Activated T-cell treated with anti-CD3 and anti-CD28 coated beads for 4 hours (primary cell): ENCODE results near the gene GAREM2.

Source experiments
- DNase-seq: peaks from one replicate; pipeline ENCODE4 v3.0.0-alpha.2; 2020

GAREM2 gene

DNA sequence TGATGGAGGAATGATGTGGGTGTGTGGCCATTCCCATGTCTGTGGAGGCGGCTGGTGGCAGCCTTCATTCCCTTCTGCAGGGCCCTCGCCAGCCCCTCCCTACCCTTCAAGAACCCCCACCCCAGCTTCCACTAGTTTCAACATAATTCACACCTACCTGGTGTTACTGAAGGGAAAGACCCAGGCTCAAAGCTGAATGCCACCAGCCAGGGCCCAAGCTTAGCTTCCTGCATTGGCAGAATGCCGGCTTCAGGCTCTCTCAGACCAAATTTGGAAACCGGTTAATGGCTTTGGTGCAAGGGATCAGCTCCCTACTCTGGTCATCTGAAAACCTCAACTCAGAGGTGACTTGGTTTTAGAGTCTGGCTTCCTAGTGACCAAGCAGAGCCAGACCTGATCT is 16.9 kb downstream of the GAREM2 start:
- DNase-seq, result no peak

- DNase-seq, result no peak
Observed at GRCh38 chr2:26190369-26190768, 17.5 kb downstream of the GAREM2 start.

GRCh38 chr2:26191316-26192159 is 18.6 kb downstream of the GAREM2 start:
- DNase-seq, result no peak

- DNase-seq, result no peak
Observed at GRCh38 chr2:26193578-26194231, 20.8 kb downstream of the GAREM2 start.

DNA sequence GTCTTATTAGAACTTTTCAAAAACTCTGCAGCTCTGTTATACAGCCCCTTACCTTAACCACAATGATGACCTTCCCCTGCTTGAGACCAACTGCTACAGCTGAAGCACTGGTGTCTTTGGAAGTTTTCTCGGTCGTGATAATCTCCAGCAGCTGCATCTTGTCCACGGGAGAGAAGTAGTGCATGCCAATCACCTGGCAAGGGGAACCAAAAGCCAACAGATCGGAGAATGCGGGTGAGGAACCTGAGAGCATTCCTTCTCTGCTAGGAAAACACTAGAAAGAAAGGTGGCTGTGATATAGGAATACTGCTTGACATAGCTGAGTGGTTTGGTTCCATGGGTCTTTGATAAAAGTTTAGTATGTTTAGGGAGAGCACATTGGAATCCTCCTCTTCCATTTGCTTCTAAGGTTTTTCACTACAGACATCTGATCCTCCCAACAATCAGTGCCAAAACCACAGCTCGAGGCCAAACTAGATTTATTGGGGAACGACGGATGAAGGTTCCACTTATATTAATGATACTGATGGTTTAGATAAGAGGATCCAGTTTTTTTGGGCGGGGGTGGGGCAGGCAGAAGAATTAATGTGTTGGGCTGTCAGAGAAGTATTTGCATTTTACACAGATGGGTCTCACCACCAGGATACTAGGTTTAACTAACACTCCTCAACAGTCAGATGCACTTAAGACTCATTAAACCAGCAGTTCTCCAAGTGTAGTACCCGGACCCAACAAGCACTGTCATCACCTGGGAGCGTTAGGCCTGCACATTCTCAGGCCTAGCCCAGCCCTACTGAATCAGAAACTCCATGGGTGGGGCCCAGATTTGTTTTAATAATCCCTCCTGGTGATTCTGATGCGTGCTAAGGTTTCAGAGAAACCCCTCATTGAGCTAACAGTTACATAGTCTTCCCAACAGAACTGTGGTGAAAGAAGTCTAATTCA is 22.4 kb downstream of the GAREM2 start:
- no peak for DNase-seq

- DNase-seq, result no peak
Observed at GRCh38 chr2:26196683-26197418, 24.0 kb downstream of the GAREM2 start.

GRCh38 chr2:26197516-26197915 is 24.6 kb downstream of the GAREM2 start:
- DNase-seq, result no peak

- DNase-seq, result no peak
Observed at GRCh38 chr2:26202981-26203490, 30.1 kb downstream of the GAREM2 start.

- no peak for DNase-seq
Observed at GRCh38 chr2:26203906-26204305, 31.0 kb downstream of the GAREM2 start.

GRCh38 chr2:26212011-26212410 is 39.1 kb downstream of the GAREM2 start:
- no peak for DNase-seq

DNA sequence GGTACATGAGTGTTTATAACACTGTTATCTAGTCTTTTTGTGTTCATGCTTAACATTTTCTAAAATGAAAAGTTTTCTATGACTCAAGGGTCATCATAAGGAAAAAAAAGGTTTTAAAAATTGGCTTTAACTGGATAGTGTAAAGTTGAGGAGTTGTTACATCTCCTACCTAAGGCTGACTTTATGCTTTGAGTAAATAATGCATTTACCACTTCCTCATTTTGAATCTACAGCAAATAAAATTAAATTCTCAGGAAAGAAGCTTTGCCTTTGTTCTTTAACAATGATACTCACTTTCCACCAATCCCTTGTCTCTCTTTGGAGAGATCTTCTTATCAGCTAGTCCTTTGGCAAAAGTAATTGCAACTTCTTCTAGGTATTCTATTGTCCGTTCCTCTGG is 41.9 kb downstream of the GAREM2 start:
- no peak for DNase-seq

- DNase-seq, result no peak
Observed at GRCh38 chr2:26215833-26216232, 42.9 kb downstream of the GAREM2 start.

- DNase-seq, result no peak
Observed at GRCh38 chr2:26216587-26216986, 43.7 kb downstream of the GAREM2 start.

DNA sequence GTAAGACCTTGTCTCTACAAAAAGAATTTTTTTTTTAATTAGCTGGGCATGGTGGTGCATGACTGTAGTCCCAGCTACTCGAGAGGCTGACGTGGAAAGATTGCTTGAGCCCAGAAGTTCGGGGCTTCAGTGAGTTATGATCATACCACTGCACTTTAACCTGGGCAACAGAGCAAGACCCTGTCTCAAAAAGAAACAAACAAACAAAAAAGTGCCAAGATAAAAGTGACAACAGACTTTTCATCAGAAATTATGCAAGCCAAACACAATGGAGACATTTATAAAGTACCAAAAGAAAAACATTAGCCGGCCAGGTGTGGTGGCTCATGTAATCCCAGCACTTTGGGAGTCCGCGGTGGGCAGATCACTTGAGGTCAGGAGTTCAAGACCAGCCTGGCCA is 44.8 kb downstream of the GAREM2 start:
- no peak for DNase-seq

DNA sequence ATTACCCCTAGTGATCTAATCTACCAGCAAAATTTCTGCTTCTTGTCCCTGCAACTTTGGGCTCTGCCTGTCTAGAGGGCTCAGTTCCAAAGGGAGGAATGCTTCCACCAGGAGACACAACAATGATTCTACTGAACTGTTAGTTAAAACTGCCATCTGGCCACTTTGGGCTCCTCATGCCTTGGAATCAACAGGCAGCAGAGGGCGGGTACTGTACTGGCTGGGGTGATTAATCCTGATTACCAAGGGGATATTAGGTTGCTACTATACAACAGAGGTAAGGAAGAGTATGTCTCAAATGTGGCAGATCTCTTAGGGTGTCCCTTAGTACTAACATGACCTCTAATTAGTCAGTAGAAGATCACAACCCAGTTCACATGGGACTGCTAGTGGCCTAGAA is 50.1 kb downstream of the GAREM2 start:
- no peak for DNase-seq

GRCh38 chr2:26224095-26224494 is 51.2 kb downstream of the GAREM2 start:
- DNase-seq, result no peak

- no peak for DNase-seq
Observed at GRCh38 chr2:26229595-26229994, 56.7 kb downstream of the GAREM2 start.

DNA sequence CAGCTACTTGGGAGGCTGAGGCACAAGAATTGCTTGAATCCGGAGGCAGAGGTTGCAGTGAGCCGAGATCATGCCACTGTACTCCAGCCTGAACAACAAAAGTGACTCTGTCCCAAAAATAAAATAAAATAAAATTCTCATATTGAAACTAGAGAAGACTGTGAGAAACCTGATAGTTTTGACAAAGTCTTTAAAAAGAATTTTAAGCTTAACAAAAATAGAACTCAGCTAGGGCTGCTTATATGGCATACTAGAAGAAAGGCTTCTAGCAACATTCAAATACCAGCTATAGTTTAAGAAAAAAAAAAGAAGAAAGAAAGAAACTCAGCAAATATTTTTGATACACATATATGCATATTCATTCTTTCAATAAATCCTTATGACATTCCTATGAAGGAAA is 57.9 kb downstream of the GAREM2 start:
- DNase-seq, result no peak

DNA sequence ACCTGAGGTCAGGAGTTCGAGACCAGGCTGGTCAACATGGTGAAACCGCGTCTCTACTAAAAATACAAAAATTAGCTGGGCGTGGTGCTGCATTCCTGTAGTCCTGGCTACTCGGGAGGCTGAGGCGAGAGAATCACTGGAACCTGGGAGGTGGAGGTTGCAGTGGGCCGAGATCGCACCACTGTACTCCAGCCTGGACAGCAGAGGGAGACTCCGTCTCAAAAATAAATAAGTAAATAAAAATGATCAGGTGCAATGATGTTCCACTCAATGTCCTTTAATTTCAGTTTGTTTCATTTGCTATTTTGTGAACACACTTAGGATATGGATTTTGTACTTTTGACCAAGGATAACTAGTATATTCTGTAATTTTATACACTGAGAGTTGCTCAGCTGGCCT is 62.2 kb downstream of the GAREM2 start:
- DNase-seq, result no peak

GRCh38 chr2:26237868-26238267 is 65.0 kb downstream of the GAREM2 start:
- no peak for DNase-seq

- DNase-seq, result no peak
Observed at GRCh38 chr2:26238311-26238958, 65.5 kb downstream of the GAREM2 start.
